Activated CD8-positive, alpha-beta memory T cell treated with anti-CD3 and anti-CD28 coated beads, Interleukin-2, amount 50 U/mL, for 48 hours (primary cell): ENCODE measurements around the gene GPAT2.
"Not testable (repeated sequence)": the region's sequence is repeated elsewhere in the genome, so short reads cannot be mapped to it uniquely, and the experiment has no call there.

Source experiments
- DNase-seq: peaks from one replicate; pipeline ENCODE4 v3.0.0-alpha.2; 2020

GPAT2 gene

DNA sequence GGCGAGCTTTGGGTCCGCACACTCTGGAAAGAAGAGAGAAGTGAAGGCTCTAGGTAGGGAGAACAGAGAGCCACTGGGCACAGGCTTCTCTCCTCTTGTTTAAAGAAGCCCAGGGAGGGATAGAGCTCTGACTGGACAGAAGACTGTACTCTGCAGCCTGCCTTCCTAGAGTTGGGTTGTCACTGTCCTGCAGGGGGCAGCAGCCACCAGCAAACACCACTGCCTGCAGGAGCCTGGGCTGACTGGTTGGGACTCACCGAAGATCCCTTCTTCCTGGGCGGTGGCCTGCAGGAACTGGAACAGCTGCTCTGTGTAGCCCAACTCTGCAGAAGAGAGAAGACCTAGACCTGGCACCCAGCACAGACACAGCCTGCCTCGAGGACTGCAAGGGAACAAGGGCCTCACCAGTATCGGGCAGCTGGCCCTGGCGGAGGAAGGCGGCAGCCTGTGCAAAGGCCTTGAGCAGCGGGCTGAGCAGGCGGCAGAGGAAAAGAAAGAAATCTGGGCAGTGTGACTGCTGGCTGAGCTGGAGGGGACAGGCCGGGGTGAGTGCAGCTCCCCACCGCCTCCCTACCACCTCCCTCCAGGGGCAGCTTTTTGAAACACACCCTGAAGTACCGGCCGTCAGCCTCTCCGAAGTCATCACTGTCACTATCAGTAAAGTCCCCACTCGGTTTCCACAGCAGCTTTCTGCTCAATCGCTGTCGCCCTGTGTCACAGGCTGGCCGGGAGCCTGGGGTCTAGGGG, 11.8 kb downstream of the GPAT2 start:
- DNase-seq, result peak; percentile 76

- not testable (repeated sequence) for DNase-seq
These were observed 12.6 kb downstream of the GPAT2 start for GRCh38 chr2:96022126-96022525.

DNA sequence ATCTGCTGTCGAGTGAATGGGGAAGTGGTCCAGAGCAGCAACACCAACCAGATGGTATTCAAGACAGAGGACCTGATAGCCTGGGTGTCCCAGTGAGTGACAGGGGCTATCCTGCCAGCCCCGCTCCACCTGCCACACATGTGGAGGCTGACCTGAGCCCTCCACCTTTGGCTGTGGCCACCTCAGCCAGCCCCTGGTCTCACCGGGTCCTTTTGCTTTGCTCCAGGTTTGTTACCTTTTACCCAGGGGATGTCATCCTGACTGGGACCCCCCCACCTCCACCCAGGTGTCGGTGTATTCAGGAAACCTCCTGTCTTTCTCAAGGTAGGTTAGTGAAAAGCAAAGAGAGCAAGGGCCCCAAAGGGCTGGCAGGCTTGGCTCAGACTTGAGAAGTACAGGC, 13.6 kb downstream of the GPAT2 start:
- DNase-seq, result not testable (repeated sequence)

DNA sequence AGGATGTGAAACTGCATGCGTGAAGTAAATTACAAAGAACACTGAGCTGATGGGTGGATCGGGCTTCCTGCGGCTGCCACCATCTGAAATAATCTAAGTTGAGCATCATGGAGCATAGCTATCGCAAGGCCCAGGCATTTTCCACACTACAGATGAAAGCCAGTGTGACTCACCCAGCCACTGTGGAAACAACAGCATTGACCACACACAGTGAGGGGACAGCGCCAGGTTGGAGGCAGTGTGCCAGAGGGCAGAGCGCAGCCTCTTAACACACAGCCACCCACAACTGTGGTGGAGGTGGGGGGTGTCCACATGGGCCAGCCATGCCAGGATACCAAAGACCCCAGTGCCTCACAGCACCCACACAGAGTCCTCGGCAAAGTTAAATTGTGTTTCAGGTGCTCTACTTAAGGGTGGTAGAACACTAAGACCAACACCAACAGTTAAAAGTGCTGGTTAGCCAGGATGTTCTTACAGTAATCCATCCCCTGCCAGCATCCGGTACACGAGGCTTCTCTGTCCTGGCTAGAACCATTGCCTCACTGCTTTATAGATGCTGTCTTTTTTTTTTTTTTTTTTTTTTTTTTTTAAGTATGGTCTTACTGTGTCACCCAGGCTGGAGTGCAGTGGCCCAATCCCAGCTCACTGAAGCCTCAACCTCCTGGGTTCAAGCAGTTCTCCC, 14.7 kb downstream of the GPAT2 start:
- DNase-seq, result not testable (repeated sequence)

GRCh38 chr2:96016321-96016720, 18.4 kb downstream of the GPAT2 start:
- not testable (repeated sequence) for DNase-seq

DNA sequence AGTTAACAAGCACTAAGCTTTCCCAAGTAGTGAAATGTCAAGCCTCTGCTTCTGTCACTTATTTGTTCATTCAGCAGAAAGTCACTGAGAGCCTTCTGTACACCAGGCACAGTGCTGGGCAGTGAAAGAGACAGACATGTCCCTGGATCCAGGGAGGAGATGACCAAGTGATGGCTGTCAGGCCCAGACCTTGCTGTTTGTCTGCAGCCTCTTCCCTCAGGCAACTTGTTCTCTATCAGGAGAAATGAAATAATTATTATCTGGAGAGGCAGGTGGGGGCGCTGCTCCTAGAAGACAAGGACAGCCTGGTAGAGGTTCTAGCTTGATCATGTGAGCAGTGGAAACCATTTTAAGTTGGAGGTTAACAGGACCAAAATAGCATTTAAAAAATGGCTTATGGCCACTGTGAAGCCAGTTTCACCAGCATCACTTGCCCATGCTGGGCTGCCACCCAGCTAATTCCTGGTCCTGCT, 21.9 kb downstream of the GPAT2 start:
- not testable (repeated sequence) for DNase-seq

- not testable (repeated sequence) for DNase-seq
These were observed 22.5 kb downstream of the GPAT2 start for GRCh38 chr2:96012086-96012791.

- DNase-seq, result not testable (repeated sequence)
These were observed 23.6 kb downstream of the GPAT2 start for GRCh38 chr2:96011129-96011455.

- DNase-seq, result peak; percentile 99
These were observed 24.2 kb downstream of the GPAT2 start for GRCh38 chr2:96010320-96011128.

DNA sequence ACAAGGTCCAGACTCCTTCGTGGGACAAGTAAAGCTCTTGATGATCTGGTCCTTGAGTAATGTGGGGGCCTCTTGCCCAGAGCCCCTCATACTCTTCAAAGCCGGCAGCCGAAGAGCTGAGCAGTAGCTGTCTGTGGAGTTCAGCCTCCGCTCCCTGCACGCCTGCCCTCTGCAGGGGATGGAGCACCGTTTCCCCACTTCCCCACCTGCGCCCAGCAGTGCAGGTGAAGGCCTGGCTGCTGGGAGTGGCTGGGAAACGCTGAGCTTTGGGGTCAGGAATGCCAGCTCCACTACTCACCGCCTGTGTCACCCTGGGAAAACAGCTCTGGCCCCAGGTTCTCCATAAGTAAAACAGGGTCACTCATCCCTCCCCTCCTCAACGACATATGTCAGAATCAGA, 24.9 kb downstream of the GPAT2 start:
- DNase-seq, result not testable (repeated sequence)

- DNase-seq, result not testable (repeated sequence)
These were observed 26.7 kb downstream of the GPAT2 start for GRCh38 chr2:96008051-96008450.

DNA sequence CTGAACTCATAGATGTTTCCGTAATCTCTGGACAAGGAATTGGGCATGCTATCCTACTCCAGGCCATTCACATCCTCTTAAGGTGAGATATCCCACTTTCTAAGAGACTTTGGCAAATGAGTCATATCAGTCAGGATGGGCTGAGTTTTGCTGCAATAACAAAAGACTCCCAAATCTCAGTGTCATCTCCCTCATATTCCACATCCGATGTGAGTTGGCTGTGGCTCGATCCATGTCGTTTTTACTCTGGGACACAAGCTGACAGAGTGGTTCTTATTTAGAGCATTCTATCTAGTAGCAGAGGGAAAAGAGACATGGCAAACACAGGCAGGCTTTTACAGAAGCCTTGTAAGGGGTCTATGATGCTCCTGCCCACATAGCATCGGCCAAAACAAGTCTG, 28.5 kb downstream of the GPAT2 start:
- not testable (repeated sequence) for DNase-seq

DNA sequence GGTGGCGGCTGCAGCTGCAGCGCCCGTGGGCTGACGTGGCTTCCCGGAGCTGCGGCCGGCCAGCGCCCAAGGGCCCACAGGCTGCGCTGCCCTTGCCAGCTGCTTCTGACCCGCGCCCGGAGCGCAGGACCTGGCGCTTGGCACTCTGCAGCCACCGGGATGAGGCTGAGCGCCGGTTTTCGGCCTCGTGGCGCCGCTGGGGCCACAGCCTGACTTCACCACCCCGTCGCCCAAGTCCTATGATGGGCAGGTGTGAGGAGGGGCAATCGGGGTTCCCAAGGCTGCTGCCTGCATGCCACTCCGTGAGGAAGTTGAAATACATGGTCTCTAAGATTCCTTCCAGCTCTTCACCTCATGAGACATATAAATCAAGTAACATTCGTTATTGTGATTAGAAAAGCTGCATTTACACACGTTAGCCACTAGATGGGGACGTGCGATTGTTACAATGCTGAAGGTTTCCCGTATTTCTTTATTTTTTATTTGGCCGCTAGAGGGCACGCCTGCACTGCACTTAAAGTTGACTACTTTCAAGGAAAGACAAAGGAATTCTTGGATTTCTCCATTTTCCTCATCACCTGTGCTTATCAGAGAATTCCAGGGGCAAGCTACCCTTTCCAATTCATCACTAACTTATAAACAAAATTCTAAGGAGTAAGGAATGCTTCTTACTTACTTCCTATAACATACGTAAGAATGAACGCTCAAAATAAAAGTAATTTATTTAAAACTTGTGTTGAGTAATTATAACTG, 42.0 kb downstream of the GPAT2 start:
- peak; percentile 69 for DNase-seq

GRCh38 chr2:95992102-95992501, 42.6 kb downstream of the GPAT2 start:
- DNase-seq, result peak; percentile 64

DNA sequence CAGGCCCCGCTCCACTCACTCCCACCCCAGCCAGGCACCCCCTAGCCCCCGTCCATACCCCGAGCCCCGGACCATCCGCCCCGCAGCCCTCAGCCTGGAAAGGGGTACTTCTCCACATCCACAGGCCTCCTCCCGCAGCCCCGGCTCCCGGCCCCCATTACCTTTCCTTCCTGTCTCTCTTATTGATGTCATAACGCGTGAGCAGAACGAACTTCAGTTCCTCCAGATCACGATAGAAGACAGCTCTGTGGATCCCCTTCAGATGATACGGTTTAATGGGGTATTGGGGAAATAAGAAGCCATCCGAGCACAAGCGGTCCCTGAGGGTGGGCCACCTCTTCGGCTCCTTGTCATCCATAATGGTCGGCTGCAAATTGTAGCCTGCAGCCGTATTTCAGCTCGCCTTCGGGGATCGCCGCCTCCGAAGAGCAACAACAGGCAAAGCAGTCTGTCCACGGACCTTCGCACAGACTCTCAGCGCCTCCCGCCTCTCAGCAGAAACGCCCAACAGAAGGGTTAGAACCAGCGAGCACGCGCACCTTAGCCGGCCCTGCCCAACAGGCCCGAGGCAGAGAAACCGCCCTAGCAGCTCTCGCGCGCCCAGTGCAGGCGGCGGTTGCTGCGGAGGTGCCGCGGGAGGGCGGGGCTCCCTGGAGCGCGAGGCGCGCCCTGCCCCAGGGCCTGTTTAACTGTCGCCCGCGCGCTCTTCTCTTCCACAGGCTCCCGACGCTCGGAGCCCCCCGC, 43.2 kb downstream of the GPAT2 start, which contains the start of gene ANKRD36C:
TSS of gene ANKRD36C (minus strand) at position 474 of the 744 bp plus-strand sequence. CDS start at position 358, 116 bp downstream.
- peak; percentile 66 for DNase-seq

DNA sequence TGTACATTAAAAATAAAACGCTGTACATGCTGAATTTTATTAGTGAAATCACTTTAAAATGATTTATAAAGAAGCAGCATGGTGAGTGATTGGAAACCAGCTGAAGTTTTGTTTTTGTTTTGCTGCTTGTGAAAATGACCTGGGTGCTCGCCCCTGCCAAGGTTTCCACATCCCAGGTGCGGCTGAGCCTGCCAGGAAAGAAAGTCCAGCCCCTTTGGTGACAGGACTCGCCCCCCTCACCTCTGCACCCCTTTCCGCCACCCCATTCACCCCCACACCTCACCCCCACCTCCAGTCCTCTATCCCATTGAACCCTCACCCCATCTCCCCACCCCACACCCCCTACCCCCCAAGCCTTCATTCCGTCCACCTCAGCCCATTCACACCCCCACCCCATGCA, 43.8 kb downstream of the GPAT2 start:
- not testable (repeated sequence) for DNase-seq
